Esophagus squamous epithelium (tissue), 5 donors: ENCODE measurements around the gene NETO1. TPM values are rescaled to one million over a fixed set of nuclear protein-coding genes. Genes with fewer than 3 reads are reported as not detected.

ENCODE experiments used
- DNase-seq: peaks from one replicate; lab custom pipeline; 2025; lab: John Stamatoyannopoulos, UW
- H3K27ac ChIP-seq, 4 donors: fragments of 200-600 bp; sonication (generic); one replicate each; pipeline ENCODE4 v1.5.1; 2016 to 2019; ENCODE audit warnings: mild to moderate bottlenecking in 1 of 4
- H3K27me3 ChIP-seq, 4 donors: fragments of 200-600 bp; sonication (generic); 1 replicate in 3 of 4; 2 replicates in 1 of 4; pipeline versions ENCODE4 v1.5.1 to v1.6.0; 2017 to 2021; ENCODE audit warnings: antibody characterized with exemption in 1 of 4
- H3K36me3 ChIP-seq, 3 donors: fragments of 200-600 bp; sonication (generic); one replicate each; pipeline ENCODE4 v1.5.1; 2016 to 2019
- H3K4me1 ChIP-seq, 3 donors: fragments of 200-600 bp; sonication (generic); one replicate each; pipeline ENCODE4 v1.5.1; 2017 to 2019
- H3K4me3 ChIP-seq, 4 donors: fragments of 200-600 bp; sonication (generic); 1 replicate in 3 of 4; 2 replicates in 1 of 4; pipeline ENCODE4 v1.5.1; 2016 to 2019; ENCODE audit warnings: mild to moderate bottlenecking in 2 of 4, moderate library complexity in 1 of 4
- H3K9me3 ChIP-seq, 3 donors: fragments of 200-600 bp; sonication (generic); one replicate each; pipeline ENCODE4 v1.5.1; 2016 to 2019
- POLR2A ChIP-seq, 4 donors: fragments of 450-650 bp; IDR thresholded peaks; one replicate each; pipeline ENCODE4 v1.6.1; 2017; ENCODE audit warnings: antibody characterized with exemption in 4 of 4, mild to moderate bottlenecking in 4 of 4, moderate library complexity in 3 of 4
- WGBS, 2 donors: methylation state at CpG; one replicate each; pipeline ENCODE4 v1.1.5; 2018; 5-methylcytosine and 5-hydroxymethylcytosine counted together
- intact Hi-C: fragments of 100-400 bp; cut with DNase I; formaldehyde crosslinking; loops from one replicate; pipeline ENCODE4 v1.15.0; 2022
- total RNA-seq, 4 donors: library from RNA; depleted of rRNA; stranded (reverse); fragments of >200 nt; gene quantifications; one replicate each; pipeline ENCODE4 v1.1.0, GENCODE V29; 2016
- TF ChIP-seq, protein P1 (sequence below), 6 experiments: fragments of 450-650 bp in 4 of 6; fragments of 200-600 bp in 2 of 6; sonication (generic) in 2 of 6; IDR thresholded peaks; one replicate each; pipeline ENCODE4 v1.5.1; 2016 to 2019; ENCODE audit warnings: antibody characterized with exemption in 6 of 6, mild to moderate bottlenecking in 4 of 6, moderate library complexity in 4 of 6
- donor health status: DM: yes; HTN: yes; CAD: no.

The NETO1 gene
- total RNA-seq, 4 donors from 2014 or later = 0.76 TPM; not detected in 3

- no peaks in the 10 kb centered on the region for H3K4me1 ChIP-seq
- H3K36me3 ChIP-seq = no peaks in the 10 kb centered on the region
- intact Hi-C loops = no loop called here
- H3K4me3 ChIP-seq = no peak overlapping the region
- no peak overlapping the region for H3K27ac ChIP-seq
- no peaks in the 10 kb centered on the region for H3K27me3 ChIP-seq
- WGBS, 2 donors = 24 to 26% methylated on average over 3 of the region's 3 CpGs
- TF ChIP-seq, protein P1, sequence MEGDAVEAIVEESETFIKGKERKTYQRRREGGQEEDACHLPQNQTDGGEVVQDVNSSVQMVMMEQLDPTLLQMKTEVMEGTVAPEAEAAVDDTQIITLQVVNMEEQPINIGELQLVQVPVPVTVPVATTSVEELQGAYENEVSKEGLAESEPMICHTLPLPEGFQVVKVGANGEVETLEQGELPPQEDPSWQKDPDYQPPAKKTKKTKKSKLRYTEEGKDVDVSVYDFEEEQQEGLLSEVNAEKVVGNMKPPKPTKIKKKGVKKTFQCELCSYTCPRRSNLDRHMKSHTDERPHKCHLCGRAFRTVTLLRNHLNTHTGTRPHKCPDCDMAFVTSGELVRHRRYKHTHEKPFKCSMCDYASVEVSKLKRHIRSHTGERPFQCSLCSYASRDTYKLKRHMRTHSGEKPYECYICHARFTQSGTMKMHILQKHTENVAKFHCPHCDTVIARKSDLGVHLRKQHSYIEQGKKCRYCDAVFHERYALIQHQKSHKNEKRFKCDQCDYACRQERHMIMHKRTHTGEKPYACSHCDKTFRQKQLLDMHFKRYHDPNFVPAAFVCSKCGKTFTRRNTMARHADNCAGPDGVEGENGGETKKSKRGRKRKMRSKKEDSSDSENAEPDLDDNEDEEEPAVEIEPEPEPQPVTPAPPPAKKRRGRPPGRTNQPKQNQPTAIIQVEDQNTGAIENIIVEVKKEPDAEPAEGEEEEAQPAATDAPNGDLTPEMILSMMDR (IDR thresholded peaks at IDR 0.05) = no peak
- no peak for TF ChIP-seq POLR2A (IDR thresholded peaks at IDR 0.05)
- DNase-seq = no peak
- no peaks in the 10 kb centered on the region for H3K9me3 ChIP-seq
Measured at GRCh38 chr18:72898870-72899269, 31.1 kb upstream of the NETO1 start.

DNA sequence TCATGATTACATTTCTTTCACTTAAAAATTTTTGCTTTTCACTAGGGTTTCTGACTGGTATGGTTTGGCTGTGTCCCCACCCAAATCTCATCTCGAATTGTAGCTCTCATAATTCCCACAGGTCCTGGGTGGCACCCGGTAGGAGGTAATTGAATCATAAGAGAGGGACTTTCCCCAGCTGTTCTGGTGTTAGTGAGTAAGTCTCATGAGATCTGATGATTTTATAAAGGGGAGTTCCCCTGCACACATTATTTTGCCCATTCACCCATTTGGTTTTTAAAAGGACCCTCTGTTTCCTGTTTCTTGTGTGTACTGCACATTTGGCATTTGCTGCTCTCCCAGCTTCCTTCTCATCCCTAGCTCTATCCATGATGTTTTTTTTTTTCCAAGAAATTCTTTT lies 27.8 kb upstream of the NETO1 start:
- TF ChIP-seq, protein P1 (IDR thresholded peaks at IDR 0.05) = no peak
- TF ChIP-seq POLR2A (IDR thresholded peaks at IDR 0.05) = no peak
- Histone ChIP-seq H3K4me3 (no peak overlapping the region), H3K36me3 (no peaks in the 10 kb centered on the region), H3K9me3 (no peaks in the 10 kb centered on the region), H3K27ac (no peak overlapping the region), H3K27me3 (no peaks in the 10 kb centered on the region), H3K4me1 (no peaks in the 10 kb centered on the region)
- no peak for DNase-seq
- 24% methylated on average over 2 of the region's 2 CpGs for WGBS, 2 donors
- intact Hi-C loops = no loop called here

DNA sequence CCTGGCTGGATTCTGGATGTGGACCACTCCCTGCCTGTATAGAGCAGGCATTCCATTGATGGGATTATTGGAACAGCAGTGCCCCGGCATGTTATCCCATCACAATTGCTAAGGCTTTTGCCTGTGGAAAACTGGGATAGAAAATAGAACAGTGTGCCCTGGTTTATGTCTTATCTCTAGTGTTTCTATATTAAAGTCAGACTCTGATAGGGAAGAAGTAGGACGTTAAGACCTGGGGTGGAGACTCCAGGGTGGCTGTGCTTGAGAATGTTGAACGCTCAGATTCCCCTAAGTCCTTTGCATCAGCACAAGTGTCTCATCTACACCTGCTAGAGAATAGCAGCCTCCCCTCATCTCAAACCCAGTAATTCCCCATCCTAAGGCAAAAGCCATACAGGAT lies 10.8 kb upstream of the NETO1 start:
- H3K9me3 ChIP-seq = peaks cover 0 to 4% (median 0%) of the 10 kb centered on the region in 3 donors
- no peaks in the 10 kb centered on the region for H3K27me3 ChIP-seq
- 50 to 67% methylated on average over 2 to 3 of the region's 3 CpGs for WGBS, 2 donors
- TF ChIP-seq POLR2A (IDR thresholded peaks at IDR 0.05) = no peak
- TF ChIP-seq, protein P1 (IDR thresholded peaks at IDR 0.05) = no peak
- H3K4me3 ChIP-seq = no peak overlapping the region
- H3K27ac ChIP-seq = no peak overlapping the region
- intact Hi-C loops = no loop called here
- no peak for DNase-seq
- H3K36me3 ChIP-seq = no peaks in the 10 kb centered on the region
- no peaks in the 10 kb centered on the region for H3K4me1 ChIP-seq

- H3K4me3 ChIP-seq = no peak overlapping the region
- intact Hi-C loops = no loop called here
- WGBS, 2 donors = 50 to 62% methylated on average over 2 of the region's 2 CpGs
- TF ChIP-seq, protein P1 (IDR thresholded peaks at IDR 0.05) = no peak
- TF ChIP-seq POLR2A (IDR thresholded peaks at IDR 0.05) = no peak
- no peak overlapping the region for H3K27ac ChIP-seq
- H3K36me3 ChIP-seq = no peaks in the 10 kb centered on the region
- H3K4me1 ChIP-seq = no peaks in the 10 kb centered on the region
- DNase-seq = no peak
- H3K27me3 ChIP-seq = no peaks in the 10 kb centered on the region
- H3K9me3 ChIP-seq = peaks cover 0 to under 1% (median 0%) of the 10 kb centered on the region in 3 donors
Measured at GRCh38 chr18:72878143-72878542, 10.4 kb upstream of the NETO1 start.

DNA sequence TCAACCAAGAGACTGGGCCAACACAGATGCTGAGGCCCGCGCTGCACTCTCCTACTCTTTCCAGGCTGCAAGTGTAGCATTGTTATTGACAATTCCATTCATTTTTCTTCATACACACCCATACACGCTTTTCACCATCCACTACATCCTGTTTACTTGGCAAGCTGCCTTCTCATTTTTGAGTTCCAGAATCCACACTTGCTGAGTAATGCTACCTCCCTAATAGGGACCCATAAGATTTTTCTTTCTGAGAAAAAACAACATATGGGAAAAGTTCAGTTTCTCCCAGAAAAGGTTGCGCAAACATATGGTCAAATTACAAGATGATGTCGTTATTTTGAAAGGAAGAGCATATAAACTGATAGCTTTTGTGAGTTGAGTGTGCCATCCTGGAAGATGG lies 3.3 kb upstream of the NETO1 start:
- no peak for DNase-seq
- intact Hi-C loops = no loop called here

More for the DNA sequence above, 3.3 kb upstream of the NETO1 start:
- WGBS, 2 donors = 49 to 61% methylated on average over 5 of the region's 5 CpGs
- Histone ChIP-seq H3K27me3 (peaks cover 0 to 50% (median 2%) of the 10 kb centered on the region in 4 donors), H3K27ac (no peak overlapping the region), H3K36me3 (no peaks in the 10 kb centered on the region), H3K4me1 (peaks cover 0 to 29% (median 6%) of the 10 kb centered on the region in 3 donors), H3K4me3 (no peak overlapping the region), H3K9me3 (no peaks in the 10 kb centered on the region)
- TF ChIP-seq, protein P1 (IDR thresholded peaks at IDR 0.05) = no peak
- TF ChIP-seq POLR2A (IDR thresholded peaks at IDR 0.05) = no peak
